Body of pancreas (tissue), 4 donors: Measurements from ENCODE around the gene KLHL17. TPM values are rescaled to one million over a fixed set of nuclear protein-coding genes. Genes with fewer than 3 reads are reported as not detected.

Source experiments
- ATAC-seq: fragments of 150-250 bp; one replicate; pipeline ENCODE4 v1.9.1; 2016
- DNase-seq, 4 donors: peaks; one replicate each; pipeline ENCODE4 v3.0.0-alpha.2; 2019
- H3K27ac ChIP-seq, 4 donors: fragments of 200-600 bp; sonication (generic); 1 replicate in 3 of 4; 2 replicates in 1 of 4; pipeline versions ENCODE4 v1.5.1 to v1.6.1; 2016 to 2019; ENCODE audit warnings: mild to moderate bottlenecking in 1 of 4, mixed read lengths in 1 of 4, moderate library complexity in 1 of 4
- H3K27me3 ChIP-seq, 2 donors: fragments of 200-600 bp; sonication (generic); one replicate each; pipeline ENCODE4 v1.6.0; 2016; ENCODE audit warnings: mild to moderate bottlenecking in 1 of 2
- H3K36me3 ChIP-seq, 2 donors: fragments of 200-600 bp; sonication (generic); replicated peaks in 1 of 2; 2 replicates each; pipeline ENCODE4 v1.5.1; 2016; ENCODE audit warnings: low read depth in 2 of 2; ENCODE audit not compliant: insufficient read depth in 1 of 2
- H3K4me1 ChIP-seq: fragments of 200-600 bp; sonication (generic); one replicate; pipeline ENCODE4 v1.6.0; 2016
- H3K4me3 ChIP-seq, 2 donors: fragments of 200-600 bp; sonication (generic); 1 replicate in 1 of 2; 2 replicates in 1 of 2; pipeline ENCODE4 v1.5.1; 2016 to 2019
- H3K9me3 ChIP-seq, 3 donors: fragments of 200-600 bp; sonication (generic); 1 replicate in 2 of 3; 2 replicates in 1 of 3; pipeline ENCODE4 v1.5.1; 2016
- CTCF ChIP-seq, 7 experiments: fragments of 450-650 bp in 4 of 7; fragments of 200-600 bp in 3 of 7; sonication (generic) in 3 of 7; IDR thresholded peaks; one replicate each; pipeline ENCODE4 v1.5.1; 2016 to 2019; ENCODE audit warnings: antibody characterized with exemption in 7 of 7
- POLR2A ChIP-seq, 3 donors: fragments of 450-650 bp; IDR thresholded peaks; one replicate each; pipeline ENCODE4 v1.6.1; 2016; ENCODE audit warnings: antibody characterized with exemption in 3 of 3, mild to moderate bottlenecking in 2 of 3
- WGBS, 2 donors: methylation state at CpG; one replicate each; pipeline ENCODE4 v1.1.5; 2017; 5-methylcytosine and 5-hydroxymethylcytosine counted together
- intact Hi-C: fragments of 100-400 bp; cut with DNase I; formaldehyde crosslinking; loops from one replicate; pipeline ENCODE4 v1.15.1; 2023
- total RNA-seq, 2 donors: library from RNA; depleted of rRNA; stranded (reverse); fragments of >200 nt; gene quantifications; one replicate each; pipeline ENCODE4 v1.1.0, GENCODE V29; 2016

The KLHL17 gene
- total RNA-seq, 2 donors from 2014 or later = 6.0 to 29.0 TPM

DNA sequence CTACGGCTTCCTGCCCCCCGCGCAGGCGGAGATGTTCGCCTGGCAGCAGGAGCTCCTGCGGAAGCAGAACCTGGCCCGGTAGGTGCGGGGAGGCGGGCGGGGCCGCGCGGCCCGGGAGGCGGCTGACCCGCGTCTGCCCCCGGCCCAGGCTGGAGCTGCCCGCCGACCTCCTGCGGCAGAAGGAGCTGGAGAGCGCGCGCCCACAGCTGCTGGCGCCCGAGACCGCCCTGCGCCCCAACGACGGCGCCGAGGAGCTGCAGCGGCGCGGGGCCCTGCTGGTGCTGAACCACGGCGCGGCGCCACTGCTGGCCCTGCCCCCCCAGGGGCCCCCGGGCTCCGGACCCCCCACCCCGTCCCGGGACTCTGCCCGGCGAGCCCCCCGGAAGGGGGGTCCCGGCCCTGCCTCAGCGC is 18.0 kb upstream of the KLHL17 start:
- H3K36me3 ChIP-seq = peaks cover 5 to 7% of the 10 kb centered on the region in 2 donors
- peak overlapping the region in 2 of 4 donors; percentile 13 to 53 for H3K27ac ChIP-seq
- no peak overlapping the region for H3K4me3 ChIP-seq
- TF ChIP-seq POLR2A (IDR thresholded peaks at IDR 0.05) (no peak), CTCF (IDR thresholded peaks at IDR 0.05) (no peak)
- ATAC-seq (no peak), DNase-seq (no peak)
- intact Hi-C loops = no loop called here
- H3K4me1 ChIP-seq = peaks cover 39% of the 10 kb centered on the region
- H3K9me3 ChIP-seq = no peaks in the 10 kb centered on the region
- peaks cover 0 to 26% of the 10 kb centered on the region in 2 donors for H3K27me3 ChIP-seq
- 1% methylated on average over 43 of the region's 48 CpGs; no CpG with 5 or more reads in 1 of the 2 donors for WGBS, 2 donors

DNA sequence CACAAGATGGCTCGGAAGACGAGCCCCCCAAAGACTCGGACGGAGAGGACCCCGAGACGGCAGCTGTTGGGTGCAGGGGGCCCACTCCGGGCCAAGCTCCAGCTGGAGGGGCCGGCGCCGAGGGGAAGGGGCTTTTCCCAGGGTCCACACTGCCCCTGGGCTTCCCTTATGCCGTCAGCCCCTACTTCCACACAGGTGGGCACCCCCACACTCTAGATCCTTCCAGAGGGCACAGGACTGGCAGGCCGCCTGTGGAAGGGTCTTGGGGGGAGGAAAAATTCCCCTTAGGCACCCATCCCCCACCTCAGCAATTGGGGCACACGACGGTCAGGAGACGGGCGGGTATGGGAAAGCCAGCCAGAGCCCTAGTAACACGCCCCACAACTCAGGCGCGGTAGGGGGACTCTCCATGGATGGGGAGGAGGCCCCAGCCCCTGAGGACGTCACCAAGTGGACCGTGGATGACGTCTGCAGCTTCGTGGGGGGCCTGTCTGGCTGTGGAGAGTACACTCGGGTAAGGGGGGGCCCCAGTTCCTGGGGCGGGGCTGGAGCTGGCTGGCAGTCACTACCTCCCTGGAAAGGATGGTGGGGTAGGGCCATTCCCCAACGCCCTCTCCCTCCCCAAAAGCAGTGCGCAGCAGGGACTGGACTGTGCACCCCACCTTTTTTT is 17.4 kb upstream of the KLHL17 start:
- 8 to 10% methylated on average over 11 to 27 of the region's 27 CpGs for WGBS, 2 donors
- H3K4me1 ChIP-seq = peaks cover 39% of the 10 kb centered on the region
- H3K4me3 ChIP-seq = no peak overlapping the region
- H3K27me3 ChIP-seq = peaks cover 0 to 26% of the 10 kb centered on the region in 2 donors
- H3K36me3 ChIP-seq = peaks cover 11% of the 10 kb centered on the region in 2 donors
- no peaks in the 10 kb centered on the region for H3K9me3 ChIP-seq
- DNase-seq (peak in 3 of 4 donors; percentile 55 to 62 (median 58)), ATAC-seq (peak; percentile 15)
- intact Hi-C loops = no loop called here
- no peak for TF ChIP-seq CTCF (IDR thresholded peaks at IDR 0.05)
- TF ChIP-seq POLR2A (IDR thresholded peaks at IDR 0.05) = peak in 2 of 3 donors; percentile 16 to 22
- H3K27ac ChIP-seq = peak overlapping the region in 2 of 4 donors; percentile 13 to 53

DNA sequence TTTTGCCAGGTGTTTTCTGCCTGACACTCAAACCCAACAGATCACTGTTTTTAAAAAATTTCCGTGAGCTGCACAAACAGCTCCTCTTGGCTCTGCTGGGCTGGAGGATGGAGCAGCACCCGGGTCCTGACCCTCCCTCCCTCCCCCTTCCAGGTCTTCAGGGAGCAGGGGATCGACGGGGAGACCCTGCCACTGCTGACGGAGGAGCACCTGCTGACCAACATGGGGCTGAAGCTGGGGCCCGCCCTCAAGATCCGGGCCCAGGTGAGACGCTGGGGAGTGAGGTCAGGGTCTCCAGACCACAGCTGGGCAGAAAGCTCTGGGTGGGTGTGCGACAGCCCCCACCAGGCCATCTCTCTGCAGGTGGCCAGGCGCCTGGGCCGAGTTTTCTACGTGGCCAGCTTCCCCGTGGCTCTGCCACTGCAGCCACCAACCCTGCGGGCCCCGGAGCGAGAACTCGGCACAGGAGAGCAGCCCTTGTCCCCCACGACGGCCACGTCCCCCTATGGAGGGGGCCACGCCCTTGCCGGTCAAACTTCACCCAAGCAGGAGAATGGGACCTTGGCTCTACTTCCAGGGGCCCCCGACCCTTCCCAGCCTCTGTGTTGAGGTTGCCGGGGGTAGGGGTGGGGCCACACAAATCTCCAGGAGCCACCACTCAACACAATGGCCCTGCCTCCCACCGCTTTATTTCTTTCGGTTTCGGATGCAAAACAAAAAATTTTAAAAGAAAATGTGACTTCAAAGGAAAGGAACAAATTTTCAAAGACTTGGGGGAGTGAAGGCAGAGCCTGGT is 16.6 kb upstream of the KLHL17 start:
- H3K27me3 ChIP-seq = peaks cover 0 to 26% of the 10 kb centered on the region in 2 donors
- no peak for DNase-seq

More for the DNA sequence above, 16.6 kb upstream of the KLHL17 start:
- 64 to 68% methylated on average over 11 to 27 of the region's 27 CpGs for WGBS, 2 donors
- intact Hi-C loops = no loop called here
- no peak for TF ChIP-seq POLR2A (IDR thresholded peaks at IDR 0.05)
- TF ChIP-seq CTCF (IDR thresholded peaks at IDR 0.05) = no peak
- no peaks in the 10 kb centered on the region for H3K9me3 ChIP-seq
- H3K4me1 ChIP-seq = peaks cover 39% of the 10 kb centered on the region
- no peak overlapping the region for H3K4me3 ChIP-seq
- peak overlapping the region in 1 of 4 donors; percentile 12 for H3K27ac ChIP-seq
- peaks cover 16% of the 10 kb centered on the region in 2 donors for H3K36me3 ChIP-seq
- ATAC-seq = no peak
